Measurements from ENCODE around the gene ZC3H4. TPM values are rescaled to one million over a fixed set of nuclear protein-coding genes. Genes with fewer than 3 reads are reported as not detected.

ZC3H4 gene
- total and polyA plus RNA-seq, 10 of the 15 experiments (the other 5 are each of a cell fraction or from before 2014, with no cell fraction given), result 5.1 to 86.3 (median 15.5) TPM

GRCh38 chr19:47026889-47027288 is 86.7 kb downstream of the ZC3H4 start:
- in situ Hi-C loops (cut with MboI), result no loop called here
- no peaks in the 10 kb centered on the region for H4K20me1 ChIP-seq (ENCODE audit: control insufficient read depth, insufficient read depth)
- TF ChIP-seq ZNF217 (IDR thresholded peaks at IDR 0.05), result no peak
- no peak for TF ChIP-seq NFIC (IDR thresholded peaks at IDR 0.05; ENCODE audit: low read depth, low read length)
- no peak for TF ChIP-seq NFYB (IDR thresholded peaks at IDR 0.05; ENCODE audit: insufficient read depth, low read depth, low read length)
- no peak for TF ChIP-seq SMAD5 (IDR thresholded peaks at IDR 0.05; ENCODE audit: low read depth)
- no peak for TF ChIP-seq FOXM1 (IDR thresholded peaks at IDR 0.05; ENCODE audit: low read depth, low read length)
- no peak for TF ChIP-seq PBX3 (IDR thresholded peaks at IDR 0.05; ENCODE audit: insufficient replicate concordance, low read depth, low read length)
- TF ChIP-seq USF1 (IDR thresholded peaks at IDR 0.05; ENCODE audit: borderline replicate concordance, extremely low read length, insufficient read depth, low read depth, low read length), result no peak
- TF ChIP-seq TBL1XR1 (IDR thresholded peaks at IDR 0.05; ENCODE audit: low read depth, low read length), result no peak
- TF ChIP-seq JUNB (IDR thresholded peaks at IDR 0.05), result no peak
- TF ChIP-seq TARDBP (IDR thresholded peaks at IDR 0.05; ENCODE audit: borderline replicate concordance), result no peak
- TF ChIP-seq STAT3 (IDR thresholded peaks at IDR 0.05; ENCODE audit: low read depth, low read length), result no peak
- no peak for TF ChIP-seq JUND (IDR thresholded peaks at IDR 0.05; ENCODE audit: low read depth, low read length)
- no peak for TF ChIP-seq ZNF687 (IDR thresholded peaks at IDR 0.05)
- H3K79me2 ChIP-seq (ENCODE audit: control insufficient read depth, insufficient read depth, low read length), result no peaks in the 10 kb centered on the region
- no peak overlapping the region for H3K4me3 ChIP-seq
- ChIA-PET POLR2A (interaction anchor here (0.6 kb wide), 1 partner anchor 21 kb away, joined by 4 read pairs; the partner anchor contains the start of gene TMEM160), CTCF (interaction anchor here (0.6 to 2.1 kb wide), 3 partner anchors 8 to 896 kb away, joined by 3 to 8 read pairs (median 7); no protein-coding TSS in a partner anchor), SMC1A (ENCODE audit: uncharacterized antibody, unreplicated experiment) (no interaction called here), RAD21 (ENCODE audit: unreplicated experiment) (interaction anchor here (1.2 to 2.1 kb wide), 2 partner anchors 9 to 14 kb away, joined by 3 to 12 read pairs; no protein-coding TSS in a partner anchor)
- ATAC-seq (no peak), DNase-seq (ENCODE audit: low read depth, low spot score) (no peak), FAIRE-seq (no peak)
- H3K9me3 ChIP-seq (replicated peaks; ENCODE audit: control insufficient read depth, insufficient read depth, low read length), result no peaks in the 10 kb centered on the region
- WGBS (ENCODE audit: insufficient coverage, insufficient replicate concordance, low lambda C conversion rate, missing lambda C conversion rate), result 47% methylated on average over 6 of the region's 8 CpGs
- H3K4me2 ChIP-seq (ENCODE audit: control insufficient read depth, insufficient read depth), result no peak overlapping the region
- no TSS peak for BruUV-seq (replicated peaks)
- H3K27ac ChIP-seq (ENCODE audit: control insufficient read depth, insufficient read depth), result no peak overlapping the region
- no peak overlapping the region for H3K9ac ChIP-seq (ENCODE audit: control insufficient read depth, insufficient read depth, low read length)
- no peaks in the 10 kb centered on the region for H3K4me1 ChIP-seq (ENCODE audit: control insufficient read depth, insufficient read depth, low read length)
- H3K36me3 ChIP-seq (ENCODE audit: control insufficient read depth in 2 of 2, insufficient read depth in 2 of 2, low read length in 1 of 2), result no peaks in the 10 kb centered on the region
- no peak overlapping the region for H2AFZ ChIP-seq (ENCODE audit: control insufficient read depth, low read depth, low read length)
- peaks cover 11 to 14% of the 10 kb centered on the region in 2 experiments for H3K27me3 ChIP-seq (replicated peaks in 1 of 2; ENCODE audit: control insufficient read depth in 2 of 2, insufficient read depth in 2 of 2, low read length in 1 of 2)
- intact Hi-C loops (cut with micrococcal nuclease; ENCODE audit: unreplicated experiment), result no loop called here

Data from GM12878 (cell line).